ENCODE measurements around the gene CSTF1. TPM values are rescaled to one million over a fixed set of nuclear protein-coding genes. Genes with fewer than 3 reads are reported as not detected.

Gene CSTF1
- total and polyA plus RNA-seq, 2 of the 8 experiments (the other 6 are each of a cell fraction or from before 2014, with no cell fraction given), result 59.4 to 83.5 TPM

DNA sequence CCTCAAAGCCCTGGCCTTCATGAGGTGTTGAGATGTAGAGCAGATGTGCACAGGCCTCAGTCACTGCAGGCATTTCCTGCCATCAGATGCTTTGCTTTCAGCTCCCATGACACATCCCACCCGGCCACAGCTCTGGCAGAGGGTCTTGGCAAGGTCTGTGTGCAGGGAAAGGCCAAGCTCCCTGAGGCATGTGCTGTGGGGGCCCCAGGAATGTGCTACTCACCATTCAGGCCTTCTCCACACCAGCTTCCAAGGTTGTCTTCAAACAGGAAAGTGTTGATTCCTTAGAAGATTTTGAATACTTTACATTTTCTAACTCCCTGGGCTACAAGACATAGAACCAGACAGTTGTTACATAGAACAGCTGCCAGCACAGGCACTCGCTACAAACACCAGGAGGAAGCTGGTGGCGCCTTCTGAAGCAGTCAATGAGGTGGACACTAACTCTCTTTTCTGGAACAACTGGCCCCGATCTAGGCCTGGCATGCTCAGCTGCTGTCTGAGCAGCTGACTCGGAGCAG lies 47.4 kb downstream of the CSTF1 start:
- H2BK15ac ChIP-seq (ENCODE audit: low read length), result no peak overlapping the region
- no peak overlapping the region for H3K4ac ChIP-seq (replicated peaks; ENCODE audit: insufficient read length, low read depth, low read length)
- no peaks in the 10 kb centered on the region for H3K4me1 ChIP-seq (replicated peaks in 1 of 4; ENCODE audit: control insufficient read depth in 3 of 4, insufficient read depth in 4 of 4, low read length in 3 of 4)
- WGBS, 2 experiments (ENCODE audit: extremely low coverage in 1 of 2, insufficient coverage in 1 of 2, insufficient read length in 1 of 2, insufficient replicate concordance in 2 of 2, low coverage in 1 of 2, low lambda C conversion rate in 2 of 2, missing lambda C conversion rate in 1 of 2), result 80% methylated on average over 5 of the region's 5 CpGs; no CpG with 5 or more reads in 1 of the 2 experiments
- no peak overlapping the region for H2BK120ac ChIP-seq (replicated peaks; ENCODE audit: low read depth, low read length)
- no peaks in the 10 kb centered on the region for H3K79me2 ChIP-seq (ENCODE audit: control insufficient read depth in 1 of 2, insufficient read depth in 2 of 2, low read length in 2 of 2)
- H3K14ac ChIP-seq (ENCODE audit: insufficient read length), result no peak overlapping the region
- no peak overlapping the region for H3K4me3 ChIP-seq (ENCODE audit: extremely low read depth in 1 of 4, insufficient read depth in 2 of 4, low read depth in 3 of 4, low read length in 4 of 4)
- no peak overlapping the region for H2AFZ ChIP-seq (ENCODE audit: low read length)
- H3K36me3 ChIP-seq (ENCODE audit: control insufficient read depth in 2 of 4, insufficient read depth in 4 of 4, low read length in 3 of 4), result no peaks in the 10 kb centered on the region
- no peak overlapping the region for H4K91ac ChIP-seq (replicated peaks; ENCODE audit: insufficient read length, low read length)
- ChIA-PET CTCF (ENCODE audit: partially characterized antibody) (interaction anchor here (1.0 to 1.1 kb wide), 2 partner anchors 19 to 27 kb away, joined by 3 to 4 read pairs; partner anchors contain the start of gene CASS4), POLR2A (ENCODE audit: partially characterized antibody) (no interaction called here)
- no peak overlapping the region for H2BK12ac ChIP-seq (ENCODE audit: low read depth, low read length)
- no peak overlapping the region for H2BK5ac ChIP-seq (ENCODE audit: low read depth, low read length)
- H3K18ac ChIP-seq (ENCODE audit: extremely low read depth, low read length), result no peak overlapping the region
- H3K23me2 ChIP-seq (ENCODE audit: low read depth, low read length), result no peaks in the 10 kb centered on the region
- H2BK20ac ChIP-seq (ENCODE audit: low read length), result no peak overlapping the region
- DNase-seq (ENCODE audit: low read depth in 1 of 2, low spot score in 2 of 2), result no peak
- H3K9me3 ChIP-seq (ENCODE audit: insufficient read depth in 2 of 2, low read depth in 1 of 2, low read length in 1 of 2), result no peaks in the 10 kb centered on the region
- H3K56ac ChIP-seq (replicated peaks; ENCODE audit: insufficient read length, low read depth, low read length), result no peak overlapping the region
- H4K8ac ChIP-seq (ENCODE audit: extremely low read depth, insufficient read depth, low read length), result no peak overlapping the region
- no peaks in the 10 kb centered on the region for H4K20me1 ChIP-seq (replicated peaks in 1 of 2; ENCODE audit: control insufficient read depth in 1 of 2, insufficient read depth in 2 of 2, low read length in 2 of 2)
- no peak overlapping the region for H3K4me2 ChIP-seq (ENCODE audit: insufficient read depth in 1 of 2, low read depth in 2 of 2, low read length in 2 of 2)
- no peak overlapping the region for H3K23ac ChIP-seq (ENCODE audit: insufficient read length)
- no peaks in the 10 kb centered on the region; a peak in 1 of 7 replicates for H3K27me3 ChIP-seq (replicated peaks in 1 of 4; ENCODE audit: control insufficient read depth in 3 of 4, extremely low read depth in 1 of 4, insufficient read depth in 3 of 4, low read length in 3 of 4)
- FAIRE-seq, result no peak
- H3K9ac ChIP-seq (replicated peaks in 1 of 4; ENCODE audit: extremely low read depth in 1 of 4, low read depth in 3 of 4, low read length in 3 of 4), result no peak overlapping the region
- H3K27ac ChIP-seq (ENCODE audit: low read depth, low read length), result no peak overlapping the region
- H3K79me1 ChIP-seq (ENCODE audit: low read depth, low read length), result no peaks in the 10 kb centered on the region
- H4K5ac ChIP-seq (ENCODE audit: insufficient read length, low read depth, low read length), result no peak overlapping the region
- H2AK5ac ChIP-seq (ENCODE audit: low read depth, low read length), result no peak overlapping the region
- TF ChIP-seq TAF1 (IDR thresholded peaks at IDR 0.05; ENCODE audit: low read depth, low read length) (no peak), SAP30 (IDR thresholded peaks at IDR 0.05; ENCODE audit: insufficient read depth, insufficient replicate concordance, low read length) (no peak)
